Endodermal cell (in vitro differentiated cells): ENCODE measurements around the gene CD276. TPM values are rescaled to one million over a fixed set of nuclear protein-coding genes. Genes with fewer than 3 reads are reported as not detected.

Experiments
- DNase-seq: peaks from one replicate; pipeline ENCODE4 v3.0.0-alpha.2; 2017
- H3K27ac ChIP-seq: 2 replicates; pipeline ENCODE4 v1.5.1; 2013; ENCODE audit warnings: mild to moderate bottlenecking, low read depth, low read length, moderate library complexity
- H3K27me3 ChIP-seq: 2 replicates; pipeline ENCODE4 v1.6.1; 2013; ENCODE audit warnings: mild to moderate bottlenecking, low read length, moderate library complexity; ENCODE audit not compliant: insufficient read depth, control insufficient read depth, poor library complexity, severe bottlenecking
- H3K36me3 ChIP-seq: 2 replicates; pipeline ENCODE4 v1.7.0; 2013; ENCODE audit warnings: mild to moderate bottlenecking, low read length, moderate library complexity; ENCODE audit not compliant: control insufficient read depth, insufficient read depth
- H3K4me1 ChIP-seq: one replicate; pipeline ENCODE4 v1.7.0; 2013; ENCODE audit warnings: low read length; ENCODE audit not compliant: control insufficient read depth, insufficient read depth
- H3K4me3 ChIP-seq: 2 replicates; pipeline ENCODE4 v1.5.1; 2013; ENCODE audit warnings: mild to moderate bottlenecking, low read length, moderate library complexity
- H3K9ac ChIP-seq: 2 replicates; pipeline ENCODE4 v1.6.1; 2013; ENCODE audit warnings: mild to moderate bottlenecking, low read length, moderate library complexity; ENCODE audit not compliant: poor library complexity, severe bottlenecking; ENCODE audit errors: extremely low read depth
- H3K9me3 ChIP-seq: 2 replicates; pipeline ENCODE4 v1.6.1; 2013; ENCODE audit warnings: mild to moderate bottlenecking, low read length, moderate library complexity; ENCODE audit not compliant: control insufficient read depth
- H3K27ac Mint-ChIP-seq: 2 replicates; pipeline ENCODE4 v1.8.0; 2020; ENCODE audit warnings: mixed read lengths
- H3K27me3 Mint-ChIP-seq: 2 replicates; pipeline ENCODE4 v1.8.0; 2021; ENCODE audit warnings: mild to moderate bottlenecking, mixed read lengths; ENCODE audit not compliant: insufficient read depth
- H3K36me3 Mint-ChIP-seq: 2 replicates; pipeline ENCODE4 v1.8.0; 2020; ENCODE audit warnings: low read depth, mixed read lengths
- H3K4me1 Mint-ChIP-seq: 2 replicates; pipeline ENCODE4 v1.8.0; 2020; ENCODE audit warnings: mixed read lengths
- H3K4me3 Mint-ChIP-seq: 2 replicates; pipeline ENCODE4 v1.8.0; 2020; ENCODE audit warnings: mild to moderate bottlenecking, moderate library complexity, mixed read lengths
- H3K9me3 Mint-ChIP-seq: 2 replicates; pipeline ENCODE4 v1.8.0; 2020; ENCODE audit warnings: mild to moderate bottlenecking, mixed read lengths
- WGBS, 2 experiments: methylation state at CpG; one replicate each; pipeline versions ENCODE4 v1.1.5 to v1.1.7; 2013; ENCODE audit warnings: missing lambda C conversion rate in 2 of 2, mixed read lengths in 1 of 2; ENCODE audit not compliant: insufficient coverage in 1 of 2, insufficient read length in 1 of 2; 5-methylcytosine and 5-hydroxymethylcytosine counted together
- total RNA-seq, 2 donors: library from RNA; stranded (reverse); fragmentation: NEBNext Ultra II Directional in 1 of 2; extraction: Animal tissue kit (Norgen Biotek cat#: 25700) in 1 of 2; gene quantifications; 2 replicates in 1 of 2; 3 replicates in 1 of 2; pipeline ENCODE4 v1.2.1, GENCODE V29; 2021
- TF ChIP-seq, protein P1 (sequence below): fragments of 200-600 bp; sonication (generic); conservative IDR thresholded peaks from 2 replicates; pipeline ENCODE4 v1.5.0; 2021; ENCODE audit warnings: antibody characterized with exemption, mild to moderate bottlenecking

CD276 gene
- total RNA-seq, 2 donors from 2014 or later = 122 to 133 TPM

DNA sequence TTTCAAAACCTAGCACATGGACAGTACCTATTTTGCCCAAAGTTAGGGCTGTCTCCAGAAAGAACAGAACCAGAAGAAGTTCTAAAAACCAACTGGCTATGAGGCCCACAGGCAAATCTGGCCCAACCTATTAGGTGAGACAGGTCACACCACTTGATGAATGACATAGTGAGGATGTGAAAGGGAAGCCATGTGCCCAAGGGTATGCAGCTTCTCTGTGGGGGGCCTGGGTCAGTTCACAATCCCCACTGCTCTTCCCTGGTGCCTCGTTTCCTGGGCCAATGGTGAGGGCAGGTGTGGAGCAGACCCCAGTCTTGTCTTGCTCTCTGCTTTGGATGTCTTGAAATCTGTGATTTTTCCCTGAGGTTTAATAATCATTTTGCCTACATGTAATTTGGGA, 60.1 kb downstream of the CD276 start:
- no peak overlapping the region for H3K4me3 Mint-ChIP-seq
- TF ChIP-seq, protein P1, sequence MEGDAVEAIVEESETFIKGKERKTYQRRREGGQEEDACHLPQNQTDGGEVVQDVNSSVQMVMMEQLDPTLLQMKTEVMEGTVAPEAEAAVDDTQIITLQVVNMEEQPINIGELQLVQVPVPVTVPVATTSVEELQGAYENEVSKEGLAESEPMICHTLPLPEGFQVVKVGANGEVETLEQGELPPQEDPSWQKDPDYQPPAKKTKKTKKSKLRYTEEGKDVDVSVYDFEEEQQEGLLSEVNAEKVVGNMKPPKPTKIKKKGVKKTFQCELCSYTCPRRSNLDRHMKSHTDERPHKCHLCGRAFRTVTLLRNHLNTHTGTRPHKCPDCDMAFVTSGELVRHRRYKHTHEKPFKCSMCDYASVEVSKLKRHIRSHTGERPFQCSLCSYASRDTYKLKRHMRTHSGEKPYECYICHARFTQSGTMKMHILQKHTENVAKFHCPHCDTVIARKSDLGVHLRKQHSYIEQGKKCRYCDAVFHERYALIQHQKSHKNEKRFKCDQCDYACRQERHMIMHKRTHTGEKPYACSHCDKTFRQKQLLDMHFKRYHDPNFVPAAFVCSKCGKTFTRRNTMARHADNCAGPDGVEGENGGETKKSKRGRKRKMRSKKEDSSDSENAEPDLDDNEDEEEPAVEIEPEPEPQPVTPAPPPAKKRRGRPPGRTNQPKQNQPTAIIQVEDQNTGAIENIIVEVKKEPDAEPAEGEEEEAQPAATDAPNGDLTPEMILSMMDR = no peak
- Histone ChIP-seq H3K36me3 (no peaks in the 10 kb centered on the region), H3K9ac (no peak overlapping the region), H3K27ac (no peak overlapping the region), H3K9me3 (no peaks in the 10 kb centered on the region), H3K4me1 (peaks cover 12% of the 10 kb centered on the region), H3K4me3 (no peak overlapping the region), H3K27me3 (peaks cover 73% of the 10 kb centered on the region)
- H3K36me3 Mint-ChIP-seq = no peaks in the 10 kb centered on the region
- peaks cover 83% of the 10 kb centered on the region for H3K27me3 Mint-ChIP-seq
- WGBS, 2 experiments = 41% methylated on average over 1 of the region's 1 CpG; no CpG with 5 or more reads in 1 of the 2 experiments
- H3K27ac Mint-ChIP-seq = no peak overlapping the region
- no peaks in the 10 kb centered on the region for H3K9me3 Mint-ChIP-seq
- DNase-seq = peak; percentile 82
- H3K4me1 Mint-ChIP-seq = peaks cover 17% of the 10 kb centered on the region

DNA sequence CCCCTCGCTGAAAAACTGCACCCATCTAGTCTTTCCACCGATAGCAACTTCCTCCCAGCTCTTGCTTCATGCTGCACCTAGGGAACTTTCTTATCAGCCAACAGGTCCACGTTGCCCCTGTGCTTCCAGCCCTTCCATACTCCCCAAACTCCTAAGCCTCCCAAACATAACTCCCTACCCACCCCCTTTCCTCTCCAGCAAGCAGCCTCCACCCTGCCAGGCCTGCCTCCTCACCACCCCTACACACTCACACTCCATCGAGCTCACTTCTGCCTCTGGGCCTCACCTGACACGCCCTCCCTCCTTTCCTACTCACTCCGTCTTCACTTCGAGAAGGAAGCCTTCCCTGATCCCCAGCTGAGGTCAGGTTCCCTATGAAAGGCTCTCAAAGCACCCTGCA, 60.9 kb downstream of the CD276 start:
- Mint-ChIP-seq H3K27ac (no peak overlapping the region), H3K27me3 (peaks cover 84% of the 10 kb centered on the region), H3K4me1 (peaks cover 17% of the 10 kb centered on the region), H3K9me3 (no peaks in the 10 kb centered on the region), H3K4me3 (no peak overlapping the region), H3K36me3 (no peaks in the 10 kb centered on the region)
- Histone ChIP-seq H3K27me3 (peaks cover 78% of the 10 kb centered on the region), H3K27ac (no peak overlapping the region), H3K4me3 (no peak overlapping the region), H3K9me3 (no peaks in the 10 kb centered on the region), H3K4me1 (peaks cover 12% of the 10 kb centered on the region), H3K36me3 (no peaks in the 10 kb centered on the region), H3K9ac (no peak overlapping the region)
- TF ChIP-seq, protein P1 = no peak
- 84 to 86% methylated on average over 5 to 7 of the region's 7 CpGs for WGBS, 2 experiments
- no peak for DNase-seq

DNA sequence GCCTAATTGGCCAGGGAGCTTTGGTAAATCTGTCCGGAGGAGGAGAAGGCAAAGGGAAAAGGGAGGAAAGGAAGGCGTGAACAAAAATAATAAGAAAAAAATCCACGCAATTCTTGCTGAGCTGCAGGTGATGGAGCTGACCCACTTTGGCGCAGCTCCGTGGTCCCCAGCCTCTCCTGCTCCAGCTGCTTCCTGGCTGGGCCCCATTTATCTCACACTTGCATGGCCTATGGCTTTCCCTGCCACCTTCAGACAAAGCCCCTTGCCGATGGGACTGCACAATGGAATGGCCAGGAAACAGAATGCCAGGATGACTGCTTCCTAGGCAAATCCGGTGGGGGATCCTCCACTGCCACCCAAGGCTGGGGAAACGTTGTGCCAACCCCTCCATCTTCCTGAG, 62.1 kb downstream of the CD276 start:
- Histone ChIP-seq H3K27me3 (peaks cover 79% of the 10 kb centered on the region), H3K4me3 (no peak overlapping the region), H3K4me1 (peaks cover 12% of the 10 kb centered on the region), H3K27ac (no peak overlapping the region), H3K9me3 (no peaks in the 10 kb centered on the region), H3K36me3 (no peaks in the 10 kb centered on the region), H3K9ac (no peak overlapping the region)
- Mint-ChIP-seq H3K9me3 (no peaks in the 10 kb centered on the region), H3K36me3 (no peaks in the 10 kb centered on the region), H3K4me3 (no peak overlapping the region), H3K27me3 (peaks cover 84% of the 10 kb centered on the region), H3K27ac (no peak overlapping the region), H3K4me1 (peaks cover 18% of the 10 kb centered on the region)
- TF ChIP-seq, protein P1 = no peak
- DNase-seq = no peak
- 85 to 90% methylated on average over 6 to 8 of the region's 8 CpGs for WGBS, 2 experiments
